OCI-LY3 (cell line): ENCODE data around the gene HMX1.
A peak's percentile ranks its signal among the peaks of the same experiment; 100 is the strongest.

Experiments used
- H2AFZ ChIP-seq: fragments of 200-600, 300-600 bp; shearing (Covaris generic); 2 replicates; pipeline ENCODE4 v1.6.0; 2014; ENCODE audit warnings: antibody characterized with exemption, low read depth, low read length
- H3K27ac ChIP-seq: fragments of 200-600, 300-600 bp; sonication (generic); 2 replicates; pipeline ENCODE4 v1.5.1; 2014; ENCODE audit warnings: mild to moderate bottlenecking, low read length, moderate library complexity, mixed read lengths
- H3K27me3 ChIP-seq: fragments of 200-600, 300-600 bp; sonication (generic); 2 replicates; pipeline ENCODE4 v1.6.1; 2014; ENCODE audit warnings: low read depth, low read length, mixed read lengths
- H3K36me3 ChIP-seq: fragments of 200-600, 300-600 bp; sonication (generic); replicated peaks from 2 replicates; pipeline ENCODE3; 2014; ENCODE audit warnings: low read depth, low read length, mixed read lengths
- H3K4me1 ChIP-seq: fragments of 300-600, 200-600 bp; sonication (generic); 2 replicates; pipeline ENCODE4 v1.6.1; 2014; ENCODE audit warnings: low read length, mixed read lengths
- H3K4me2 ChIP-seq: fragments of 200-600, 300-600 bp; sonication (generic); 2 replicates; pipeline ENCODE4 v1.6.1; 2014; ENCODE audit warnings: low read length, mixed read lengths
- H3K4me3 ChIP-seq: fragments of 300-600, 200-600 bp; sonication (generic); 2 replicates; pipeline ENCODE4 v1.5.1; 2014; ENCODE audit warnings: antibody characterized with exemption, mild to moderate bottlenecking, low read length, moderate library complexity
- H3K79me2 ChIP-seq: fragments of 300-600, 200-600 bp; shearing (Covaris generic); 2 replicates; pipeline ENCODE4 v1.6.1; 2014; ENCODE audit warnings: mild to moderate bottlenecking, low read length, mixed read lengths
- H3K9ac ChIP-seq: fragments of 300-600, 200-600 bp; shearing (Covaris generic); 2 replicates; pipeline ENCODE4 v1.6.0; 2014; ENCODE audit warnings: mild to moderate bottlenecking, low read length, moderate library complexity
- H3K9me3 ChIP-seq: fragments of 200-600, 300-600 bp; shearing (Covaris generic); 2 replicates; pipeline ENCODE4 v1.6.1; 2014; ENCODE audit warnings: low read length, mixed read lengths; ENCODE audit not compliant: insufficient read depth
- H4K20me1 ChIP-seq: fragments of 200-600, 300-600 bp; sonication (generic); 2 replicates; pipeline ENCODE4 v1.6.1; 2016; ENCODE audit warnings: low read length, mixed read lengths; ENCODE audit not compliant: insufficient read depth
- CTCF ChIP-seq: fragments of 200-600, 300-600 bp; sonication (generic); IDR thresholded peaks from 2 replicates; pipeline ENCODE4 v1.5.1; 2014; ENCODE audit warnings: antibody characterized with exemption, low read length, low read depth
- EZH2phosphoT487 ChIP-seq: fragments of 200-600 bp; shearing (Covaris generic); IDR thresholded peaks from 2 replicates; pipeline ENCODE4 v1.6.1; 2018; ENCODE audit warnings: antibody characterized with exemption, mixed run types, low read depth

Gene HMX1

GRCh38 chr4:8919651-8920288 lies 48.1 kb upstream of the HMX1 start:
- Histone ChIP-seq H3K27ac (no peak overlapping the region), H3K36me3 (no peaks in the 10 kb centered on the region), H3K4me1 (no peaks in the 10 kb centered on the region), H3K9me3 (peaks cover 8% of the 10 kb centered on the region; the same call in 1 of the 2 replicates), H3K9ac (no peak overlapping the region), H3K4me3 (no peak overlapping the region), H3K79me2 (no peaks in the 10 kb centered on the region), H3K4me2 (no peak overlapping the region), H2AFZ (no peak overlapping the region), H3K27me3 (no peaks in the 10 kb centered on the region), H4K20me1 (no peaks in the 10 kb centered on the region)
- no peak for TF ChIP-seq EZH2phosphoT487
- no peak for TF ChIP-seq CTCF

GRCh38 chr4:8917868-8918783 lies 46.5 kb upstream of the HMX1 start:
- Histone ChIP-seq H2AFZ (peak overlapping the region; percentile 84; the same call in 1 of the 2 replicates), H3K9me3 (peaks cover 6% of the 10 kb centered on the region; the same call in 1 of the 2 replicates)

GRCh38 chr4:8917321-8917811 lies 45.7 kb upstream of the HMX1 start:
- Histone ChIP-seq H3K27ac (no peak overlapping the region), H3K79me2 (no peaks in the 10 kb centered on the region), H3K4me1 (no peaks in the 10 kb centered on the region), H3K9ac (no peak overlapping the region), H3K4me2 (no peak overlapping the region), H3K36me3 (no peaks in the 10 kb centered on the region), H2AFZ (no peak overlapping the region), H3K27me3 (no peaks in the 10 kb centered on the region), H3K4me3 (no peak overlapping the region), H3K9me3 (no peaks in the 10 kb centered on the region), H4K20me1 (no peaks in the 10 kb centered on the region)
- TF ChIP-seq CTCF (no peak), EZH2phosphoT487 (no peak)

More at GRCh38 chr4:8917868-8918783, 46.5 kb upstream of the HMX1 start:
- Histone ChIP-seq H4K20me1 (no peaks in the 10 kb centered on the region), H3K9ac (no peak overlapping the region), H3K79me2 (no peaks in the 10 kb centered on the region), H3K27me3 (no peaks in the 10 kb centered on the region), H3K27ac (no peak overlapping the region), H3K4me2 (peak overlapping the region; percentile 56), H3K4me1 (no peaks in the 10 kb centered on the region), H3K36me3 (no peaks in the 10 kb centered on the region), H3K4me3 (peak overlapping the region; percentile 48)
- TF ChIP-seq CTCF (peak; percentile 90), EZH2phosphoT487 (no peak)

GRCh38 chr4:8916906-8917305 lies 45.3 kb upstream of the HMX1 start:
- Histone ChIP-seq H4K20me1 (no peaks in the 10 kb centered on the region), H3K79me2 (no peaks in the 10 kb centered on the region), H3K9ac (no peak overlapping the region), H3K27ac (no peak overlapping the region), H2AFZ (no peak overlapping the region), H3K9me3 (no peaks in the 10 kb centered on the region), H3K36me3 (no peaks in the 10 kb centered on the region), H3K4me1 (no peaks in the 10 kb centered on the region), H3K27me3 (no peaks in the 10 kb centered on the region), H3K4me3 (no peak overlapping the region), H3K4me2 (no peak overlapping the region)
- TF ChIP-seq CTCF = no peak
- no peak for TF ChIP-seq EZH2phosphoT487
